GM20431 (cell line): ENCODE results near the gene MASP1.

Experiments
- in situ Hi-C: fragments of 300-500 bp; cut with MseI, MboI; formaldehyde crosslinking; loops from one replicate; pipeline ENCODE4 v1.15.0; 2020; ENCODE audit warnings: low sequenced_read_pairs; ENCODE audit not compliant: unreplicated experiment

MASP1 gene

DNA sequence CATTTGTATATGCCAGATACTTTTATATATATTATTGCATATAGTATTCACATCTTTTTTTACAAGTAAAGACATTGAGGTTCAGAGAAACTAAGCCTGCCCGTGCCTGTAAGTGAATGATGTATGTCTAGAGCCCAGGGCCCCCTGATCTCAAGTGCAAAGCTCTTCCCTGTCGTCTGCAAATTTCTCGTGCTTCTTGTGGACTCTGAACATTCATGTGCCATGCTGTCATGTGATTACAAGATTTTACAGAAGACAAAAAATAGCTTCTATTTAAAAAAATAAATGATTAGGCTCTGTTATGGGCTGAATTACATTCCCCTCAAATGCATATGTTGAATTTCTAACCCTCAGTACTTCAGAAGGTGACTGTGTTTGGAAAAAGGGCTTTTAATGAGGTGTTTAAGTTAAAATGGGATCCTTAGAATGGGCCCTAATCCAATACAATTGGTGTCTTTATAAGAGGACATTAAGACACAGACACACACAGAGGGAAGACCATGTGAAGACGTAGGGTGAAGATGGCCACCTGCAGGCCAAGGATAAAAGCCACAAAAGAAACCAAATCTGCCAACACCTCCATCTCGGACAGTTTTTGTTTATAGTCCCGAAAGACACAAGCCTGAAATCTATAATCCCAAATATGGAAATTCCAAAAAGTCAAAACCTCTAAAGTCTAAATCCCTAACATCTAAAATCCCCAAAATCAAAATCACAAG is 3.9 kb upstream of the MASP1 start:
- in situ Hi-C loops = no loop called here

DNA sequence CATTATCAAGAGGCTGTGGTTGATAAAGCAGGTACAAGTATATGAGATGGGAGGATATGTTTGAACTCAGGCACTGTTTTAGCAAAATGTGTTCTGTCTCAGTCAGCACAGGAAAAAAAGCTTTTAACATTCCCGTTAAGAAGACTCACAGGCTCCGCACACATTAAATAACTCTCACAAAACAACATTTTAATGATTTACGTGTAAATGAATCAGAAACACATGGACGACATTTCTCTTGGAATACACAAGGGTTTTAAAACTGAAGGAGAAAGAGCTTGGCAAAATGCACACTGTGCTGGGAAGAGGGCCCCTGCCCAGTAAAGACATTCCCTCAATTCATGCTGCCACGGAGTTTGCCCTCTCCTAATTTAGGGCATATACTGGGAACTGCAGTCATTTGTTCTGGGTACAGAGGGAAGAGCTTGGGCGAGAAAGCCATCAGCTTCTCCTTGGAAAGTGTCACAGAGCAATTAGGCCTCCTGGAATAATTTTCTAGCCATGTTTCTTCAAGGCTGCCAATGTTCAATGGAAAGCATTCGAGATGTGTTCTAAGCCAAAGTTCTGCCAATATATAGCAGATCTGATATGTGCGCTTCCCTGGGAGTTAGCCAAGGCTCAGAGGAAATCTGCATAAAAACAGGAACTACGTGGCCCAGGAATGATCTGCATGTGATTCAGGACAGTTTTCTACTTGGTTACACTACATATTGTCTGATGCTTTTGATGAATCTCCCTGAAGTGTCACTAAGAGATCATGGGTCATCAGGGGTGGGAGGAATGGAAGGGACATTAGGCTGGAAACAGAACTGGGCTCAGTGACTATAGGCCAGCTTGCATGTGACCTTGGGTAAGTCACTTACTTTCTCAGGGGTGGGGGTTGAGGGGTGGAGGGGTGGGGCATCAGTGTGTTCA is 2.2 kb upstream of the MASP1 start:
- in situ Hi-C loops = no loop called here

DNA sequence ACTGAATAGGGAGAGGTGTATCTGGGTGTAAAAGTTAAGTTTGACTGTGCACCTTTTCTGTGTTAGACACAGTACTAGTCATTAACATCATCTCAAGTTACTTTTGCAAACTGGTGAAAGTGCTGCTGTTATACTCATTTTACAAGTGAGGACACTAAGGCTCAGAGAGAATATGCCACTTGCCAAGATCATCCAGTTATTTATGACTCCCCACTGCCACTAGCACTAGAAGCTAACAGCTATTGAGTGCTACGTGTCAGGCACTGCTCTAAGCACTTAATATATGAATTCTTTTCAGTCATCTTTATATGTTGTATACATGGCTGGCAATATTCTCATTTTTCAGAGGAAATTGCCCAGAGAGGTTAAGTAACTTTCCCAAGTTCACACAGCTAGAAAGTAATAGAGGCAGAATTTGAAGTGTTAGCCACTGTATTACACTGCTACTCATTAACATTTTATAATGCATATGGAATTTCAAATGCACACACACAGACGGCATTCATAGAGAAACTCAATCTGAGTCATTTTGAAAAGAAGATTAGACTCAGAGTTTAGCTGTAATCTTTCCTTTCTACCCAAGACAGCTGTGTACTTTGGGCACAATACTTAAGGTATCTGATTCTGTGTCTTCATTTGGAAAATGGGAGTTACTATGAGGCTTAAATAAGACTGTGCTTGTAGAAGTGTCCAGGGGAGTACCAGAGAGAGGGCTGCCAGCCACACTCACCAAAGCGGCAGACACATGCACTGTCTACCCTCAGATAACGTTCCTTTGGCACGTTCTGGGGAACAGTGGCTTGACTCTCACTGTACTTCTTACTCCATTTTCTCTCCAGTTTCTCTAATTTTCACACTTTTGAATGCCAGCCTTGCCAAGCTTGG is 1.3 kb upstream of the MASP1 start:
- in situ Hi-C loops = no loop called here

DNA sequence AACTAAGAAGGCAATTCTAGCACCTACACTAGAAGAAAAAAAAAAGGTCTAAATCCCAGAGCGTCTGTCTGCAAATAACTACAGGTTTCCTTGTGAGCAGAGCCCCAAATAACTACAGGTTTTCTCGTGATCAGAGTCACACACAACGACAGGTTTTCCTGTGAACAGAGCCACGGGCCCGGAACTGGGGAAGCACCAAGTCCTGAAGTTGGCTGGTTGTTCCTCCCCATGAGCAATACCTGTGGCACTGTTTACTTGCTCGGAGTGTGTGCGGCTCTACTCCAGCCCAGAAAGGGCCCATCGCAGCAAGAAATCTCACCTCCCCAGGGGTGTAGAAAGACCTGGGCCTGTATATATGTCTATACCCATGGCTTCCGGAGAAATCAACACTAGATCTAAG is 644 bp upstream of the MASP1 start:
- in situ Hi-C loops = no loop called here

DNA sequence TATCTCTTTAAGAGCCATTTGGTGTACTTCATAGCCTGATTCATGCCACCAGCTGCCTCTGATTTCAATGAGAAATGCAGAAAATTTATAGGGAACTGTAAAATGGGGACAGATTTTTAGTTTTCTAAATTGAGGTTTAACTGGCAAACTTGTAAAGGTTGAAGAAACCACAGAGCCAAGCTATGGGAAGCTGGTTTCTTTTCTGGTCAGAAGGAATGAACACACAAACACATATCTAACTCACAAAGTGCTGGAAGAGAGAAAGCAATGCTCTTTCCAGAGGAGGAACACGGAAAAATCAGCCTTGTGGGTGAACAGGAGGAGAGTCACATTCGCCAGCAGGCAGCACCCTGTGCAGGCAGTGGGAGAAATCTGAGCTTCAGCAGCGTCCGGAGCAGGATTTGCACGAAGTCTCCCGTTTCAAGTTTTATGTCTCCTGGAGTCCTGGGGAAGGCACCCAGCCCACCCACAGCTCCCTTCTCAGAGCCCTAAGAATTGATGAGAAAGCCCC is 481 bp downstream of the MASP1 start:
- in situ Hi-C loops = no loop called here

DNA sequence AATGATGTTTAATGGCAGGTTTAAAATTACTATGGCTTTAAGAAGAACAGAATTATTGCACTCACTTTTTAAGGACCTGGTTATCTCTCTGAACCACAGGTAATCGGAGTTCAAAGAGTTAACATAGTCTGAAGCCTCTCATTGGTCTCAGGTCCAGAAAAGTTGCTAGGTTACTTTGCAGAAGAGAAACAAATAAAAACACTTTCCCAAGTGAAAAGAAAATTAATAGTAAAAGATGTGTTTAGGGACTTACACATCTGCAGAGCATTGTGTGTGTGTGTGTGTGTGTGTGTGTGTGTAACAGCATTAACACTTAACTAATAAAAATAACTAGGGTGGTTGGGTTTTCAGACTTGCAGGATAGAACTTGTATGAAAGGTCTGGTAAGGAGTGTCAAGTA is 1.0 kb downstream of the MASP1 start:
- in situ Hi-C loops = no loop called here

DNA sequence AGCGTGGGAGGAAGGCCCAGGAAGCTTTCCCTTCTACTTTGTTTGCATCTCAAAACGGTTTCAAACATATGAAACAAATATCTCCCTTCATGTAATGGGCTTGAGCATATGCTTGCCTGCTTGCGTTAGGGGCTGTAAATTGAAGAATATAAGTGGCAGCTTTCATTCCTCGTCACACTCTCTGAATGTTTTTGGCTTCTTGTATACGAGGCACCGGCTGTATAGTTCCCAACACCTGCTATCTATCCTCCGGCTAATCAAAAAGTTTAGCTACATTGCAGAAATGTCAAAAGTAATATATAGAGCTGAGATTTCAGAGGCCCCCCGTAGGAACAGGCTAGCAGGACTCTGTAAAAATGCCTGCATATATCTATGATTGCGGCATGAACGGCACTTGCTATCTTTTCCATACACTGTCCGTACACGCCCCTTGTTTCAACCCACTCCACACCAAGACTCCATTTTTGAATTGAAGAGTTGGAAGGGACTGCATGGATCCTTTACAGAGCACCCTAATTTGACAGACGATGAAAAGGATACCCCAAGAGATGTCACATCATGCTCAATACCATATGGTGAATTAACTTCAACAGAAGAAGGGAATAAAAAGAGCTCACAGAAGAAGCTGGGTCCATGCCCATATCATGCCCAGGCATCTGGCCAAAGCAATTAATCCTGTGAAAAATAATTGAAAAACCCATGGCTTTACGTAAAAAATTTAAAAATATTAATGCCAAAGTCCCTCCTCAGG is 2.5 kb downstream of the MASP1 start:
- in situ Hi-C loops = no loop called here

DNA sequence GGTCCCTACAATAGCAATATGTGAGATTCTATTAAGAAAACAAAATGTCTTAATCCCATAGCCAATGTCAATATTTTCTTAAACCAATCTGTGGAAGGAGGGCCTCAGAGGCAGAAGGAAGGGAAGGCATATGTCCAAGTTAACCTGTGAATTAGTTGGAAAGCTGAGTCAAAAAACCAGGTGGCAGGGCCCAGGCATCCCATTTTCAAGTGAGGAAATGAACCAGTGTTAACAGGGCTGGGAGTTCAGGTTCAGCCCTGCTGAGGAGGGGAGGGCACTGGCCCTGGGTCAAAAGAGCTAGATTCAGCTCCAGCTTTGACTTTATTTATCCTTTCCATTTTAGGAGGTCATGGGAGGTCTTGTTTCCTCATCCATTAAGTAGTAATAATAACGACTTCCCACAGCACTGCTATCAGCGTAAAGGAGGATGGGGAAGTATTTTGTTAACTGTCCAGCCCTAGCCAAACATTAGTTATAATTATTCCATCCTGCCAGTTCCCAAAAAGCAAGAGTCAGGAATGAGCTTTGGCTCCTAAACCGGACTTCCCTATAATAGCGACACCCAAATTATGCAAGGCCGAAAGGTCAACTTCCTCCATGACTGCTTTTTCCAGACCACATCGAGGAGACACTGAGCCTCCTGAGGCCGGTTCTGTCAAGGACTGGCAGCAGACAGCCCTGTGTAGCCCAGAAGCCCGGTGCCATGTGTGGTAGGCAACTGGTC is 3.2 kb downstream of the MASP1 start:
- in situ Hi-C loops = no loop called here

DNA sequence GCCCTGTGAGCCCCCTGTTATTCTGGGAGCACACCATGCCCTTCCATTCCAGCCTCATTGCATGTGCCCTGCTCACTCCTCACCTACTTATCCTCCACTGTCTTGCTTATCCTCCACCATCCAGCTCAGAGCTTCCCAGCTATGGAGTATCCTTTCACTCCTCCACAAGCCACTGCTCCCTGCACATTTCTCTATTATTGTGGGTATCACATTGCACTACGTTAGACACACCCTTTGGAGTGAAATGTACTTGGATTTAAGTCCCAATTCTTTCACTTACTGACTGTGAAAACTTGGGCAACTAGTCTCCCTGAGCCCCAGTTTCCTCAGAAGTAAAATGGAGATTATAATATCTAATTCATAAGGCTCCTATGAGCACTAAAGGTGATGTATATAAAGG is 4.3 kb downstream of the MASP1 start:
- in situ Hi-C loops = no loop called here

DNA sequence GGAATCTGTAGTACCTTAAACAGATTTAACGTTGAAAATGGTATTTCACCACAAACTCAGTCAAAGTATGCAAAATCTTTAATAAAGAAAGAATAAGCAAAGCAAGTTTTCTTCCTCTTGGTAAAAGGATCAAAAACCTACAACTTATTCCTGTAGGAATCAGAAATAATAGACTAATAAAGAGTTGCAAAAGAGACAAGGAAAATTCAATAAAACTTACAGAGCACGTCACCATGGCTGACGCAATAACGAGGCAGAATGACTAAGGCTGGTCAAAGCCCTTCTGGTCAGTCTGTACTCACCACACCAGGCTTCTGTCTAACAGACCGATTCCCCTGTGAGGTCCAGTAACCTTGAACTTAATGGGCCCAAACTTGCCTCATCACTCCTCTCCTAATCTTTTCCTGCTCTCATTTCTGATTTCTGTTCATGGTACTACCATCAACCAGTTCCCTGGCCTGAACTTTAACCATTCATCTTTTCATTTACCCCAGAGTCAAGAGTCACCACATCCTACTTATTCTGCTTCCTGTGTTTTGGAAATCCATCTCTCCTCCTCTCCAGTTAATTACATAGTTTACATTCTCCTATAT is 5.0 kb downstream of the MASP1 start:
- in situ Hi-C loops = no loop called here

DNA sequence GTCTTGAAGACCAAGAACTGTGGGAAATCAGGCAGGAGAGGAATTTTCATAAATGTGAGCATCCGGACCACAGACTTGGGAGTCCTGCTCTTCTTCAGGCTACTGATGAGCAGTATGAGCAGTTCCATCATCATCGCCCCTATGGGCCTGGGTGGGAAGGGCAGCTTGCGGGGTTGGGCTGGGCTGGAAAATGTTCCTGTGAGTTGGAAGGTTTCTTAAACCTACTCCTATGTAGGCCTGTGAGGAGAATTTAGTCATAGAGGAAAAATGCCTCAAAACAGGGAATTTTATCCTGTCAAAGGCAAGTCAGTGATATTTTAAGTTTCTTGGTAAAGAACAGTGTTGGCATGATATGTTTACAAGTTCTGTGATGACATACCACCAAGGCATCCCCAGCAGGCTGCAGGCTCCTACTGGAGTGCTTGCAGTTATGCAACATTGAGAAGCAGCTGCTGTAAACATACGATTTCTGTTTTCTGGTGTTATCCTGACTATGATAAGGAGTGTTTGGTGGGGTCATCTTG is 10.3 kb downstream of the MASP1 start:
- in situ Hi-C loops = no loop called here

DNA sequence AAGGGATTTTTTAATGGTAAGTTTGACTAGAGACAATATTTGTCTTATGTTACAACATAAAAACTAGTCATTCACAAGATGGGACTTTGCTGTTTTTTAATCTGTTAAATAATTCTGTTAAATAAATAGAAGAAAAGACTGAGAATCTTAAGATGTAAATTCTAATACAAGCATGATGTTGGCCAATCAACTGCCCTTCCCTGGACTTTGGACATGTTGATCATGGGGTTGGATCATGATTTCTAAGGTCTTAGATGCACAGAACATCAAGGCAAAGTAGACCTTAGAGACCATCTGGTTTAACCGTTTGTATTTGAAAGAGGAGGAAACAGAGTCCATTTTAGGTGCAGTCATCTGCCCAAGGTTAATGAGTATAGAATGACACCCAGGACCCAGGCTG is 10.9 kb downstream of the MASP1 start:
- in situ Hi-C loops = no loop called here

DNA sequence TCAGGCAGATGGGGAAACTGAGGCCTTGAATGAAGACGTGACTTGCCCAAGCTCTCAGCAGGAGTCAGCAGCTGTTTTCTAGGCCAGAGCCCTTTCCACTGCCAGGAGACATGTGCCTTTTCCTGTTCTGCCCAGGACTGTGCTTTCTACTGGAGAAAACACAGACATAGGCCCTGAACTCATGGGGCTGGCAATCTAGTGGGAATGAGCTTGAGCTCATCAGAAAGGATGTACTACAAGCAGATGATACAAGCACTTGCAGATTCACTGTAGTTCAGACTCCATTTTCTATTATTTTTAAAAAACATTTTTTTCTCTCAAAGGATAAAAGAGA is 14.4 kb downstream of the MASP1 start:
- in situ Hi-C loops = no loop called here

DNA sequence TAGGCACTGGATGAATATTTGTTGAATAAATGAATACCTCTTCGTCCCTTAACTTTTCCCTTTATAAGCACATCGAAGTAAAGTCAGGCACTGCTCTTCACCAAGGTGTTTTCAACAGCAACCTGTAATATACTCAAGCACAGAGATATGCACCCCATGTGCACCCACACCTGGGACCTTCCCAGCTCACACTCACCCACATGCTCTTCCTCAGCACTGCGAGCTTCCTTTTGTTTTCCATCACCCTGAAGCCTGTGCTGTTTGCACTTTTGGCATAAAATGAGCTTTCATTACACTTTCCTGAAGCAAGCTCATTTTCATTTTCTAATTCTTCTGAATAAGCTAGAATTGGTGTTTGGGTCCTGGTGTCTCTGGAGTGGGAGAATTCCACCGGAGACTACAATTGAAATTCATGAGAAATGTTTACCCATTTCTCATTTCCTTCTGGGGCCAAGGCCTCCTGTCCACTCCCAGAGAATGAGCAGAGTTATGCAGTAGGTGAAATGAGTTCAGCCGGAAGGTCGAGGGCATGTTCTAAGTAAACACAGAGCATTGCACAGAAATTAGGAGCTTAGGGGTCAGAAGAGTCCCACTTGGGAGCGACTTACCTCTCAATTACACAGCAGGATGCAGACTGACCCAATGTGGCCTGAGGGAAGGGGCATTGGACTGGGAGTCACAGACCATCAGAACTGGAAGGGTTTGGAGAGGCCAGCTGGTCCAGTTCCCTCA is 15.0 kb downstream of the MASP1 start:
- in situ Hi-C loops = no loop called here

DNA sequence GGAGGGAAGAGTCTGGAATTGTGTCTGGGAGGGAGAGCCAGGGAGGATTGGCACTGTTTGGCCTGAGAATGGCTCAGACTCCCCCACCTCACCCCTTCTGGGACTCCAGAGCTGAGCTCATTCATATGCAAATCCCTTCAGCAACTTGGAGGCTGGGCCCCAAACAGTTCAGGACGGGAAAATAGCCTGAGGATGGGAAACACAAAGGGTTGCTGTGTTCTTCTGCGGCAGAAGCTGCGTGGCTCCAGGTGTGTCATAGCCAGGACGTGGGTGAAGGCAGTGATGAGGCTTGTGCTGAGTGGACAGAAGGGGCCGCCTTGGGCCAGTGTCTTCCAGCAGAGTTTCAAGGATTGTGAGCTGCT is 16.6 kb downstream of the MASP1 start:
- in situ Hi-C loops = no loop called here

DNA sequence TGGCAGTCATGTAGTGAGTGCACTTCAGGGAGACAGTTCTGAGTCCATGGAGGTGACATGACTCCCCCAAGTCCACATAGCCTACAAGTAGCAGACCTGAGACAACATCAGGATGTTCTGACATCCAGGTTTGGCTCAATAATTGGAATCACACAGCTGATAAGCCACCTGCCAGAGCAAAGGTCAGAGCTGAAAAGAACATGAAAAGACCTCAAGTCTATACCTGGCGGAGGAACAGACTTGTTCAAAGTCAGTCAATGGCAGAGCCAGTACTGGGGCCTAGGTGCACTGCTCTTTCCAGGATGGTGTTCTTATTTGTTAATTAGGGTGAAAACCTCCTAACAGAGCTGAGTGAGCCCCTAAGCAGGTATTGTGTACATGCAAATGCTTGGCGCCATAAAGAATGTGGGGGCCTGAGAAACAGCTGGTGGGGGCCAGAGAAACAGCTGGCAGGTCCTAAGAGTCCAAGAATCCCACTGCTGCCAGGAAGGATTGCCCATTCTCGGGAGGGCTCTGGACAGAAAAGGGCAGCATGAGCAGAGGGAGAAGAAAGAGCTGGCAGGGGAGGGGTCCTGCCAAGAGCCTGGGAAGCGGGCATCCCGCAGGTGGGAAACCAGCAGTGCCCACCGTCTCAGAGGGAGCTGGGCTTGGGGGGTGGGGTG is 17.1 kb downstream of the MASP1 start:
- in situ Hi-C loops = no loop called here

DNA sequence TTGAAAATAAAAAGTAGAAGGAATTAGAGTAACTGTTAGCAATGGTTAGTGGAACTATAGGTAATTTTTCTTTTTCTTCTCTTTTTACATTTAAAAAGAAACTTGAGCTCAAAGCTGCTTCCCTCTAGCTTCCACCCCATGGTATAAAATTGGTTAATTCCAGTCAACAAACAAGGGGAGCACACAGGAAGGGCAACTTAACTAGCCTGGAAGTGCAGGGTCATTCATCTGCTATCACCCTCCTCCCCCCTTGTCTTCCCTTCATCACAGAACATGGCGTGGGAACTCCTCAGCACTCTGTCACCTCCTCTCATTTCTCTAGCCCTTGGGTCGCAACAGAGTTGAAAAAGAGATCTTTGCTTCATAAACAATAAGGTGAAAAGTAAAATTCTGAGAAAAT is 20.0 kb downstream of the MASP1 start:
- in situ Hi-C loops = no loop called here

DNA sequence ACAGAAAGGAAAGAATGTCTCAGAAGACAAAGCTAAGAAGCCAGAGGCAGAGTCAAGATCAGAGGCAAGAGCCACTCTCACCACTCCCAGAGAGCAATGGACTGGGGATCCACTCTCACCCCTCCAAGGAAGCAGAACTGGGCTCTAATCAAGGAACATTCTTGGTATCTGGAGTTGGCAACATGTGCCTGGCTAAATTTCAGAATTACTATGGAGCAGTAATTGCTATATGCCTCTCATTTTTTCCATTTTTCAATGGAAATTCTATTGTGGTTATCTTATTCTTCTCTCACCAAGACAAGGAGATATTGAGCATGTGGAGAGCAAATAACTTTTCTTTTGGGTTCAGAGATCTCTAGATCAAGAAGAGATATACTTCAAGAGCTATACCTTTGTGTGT is 22.1 kb downstream of the MASP1 start:
- in situ Hi-C loops = no loop called here
